C4-2B (cell line): ENCODE results near the gene CRTC1.

Experiments used
- ZFX ChIP-seq: fragments of 450-650 bp; IDR thresholded peaks from 2 replicates; pipeline ENCODE4 v1.6.1; 2017
- TF ChIP-seq, protein P1 (sequence below): fragments of 450-650 bp; conservative IDR thresholded peaks from 2 replicates; pipeline ENCODE4 v1.5.1; 2017; ENCODE audit warnings: mild to moderate bottlenecking

DNA sequence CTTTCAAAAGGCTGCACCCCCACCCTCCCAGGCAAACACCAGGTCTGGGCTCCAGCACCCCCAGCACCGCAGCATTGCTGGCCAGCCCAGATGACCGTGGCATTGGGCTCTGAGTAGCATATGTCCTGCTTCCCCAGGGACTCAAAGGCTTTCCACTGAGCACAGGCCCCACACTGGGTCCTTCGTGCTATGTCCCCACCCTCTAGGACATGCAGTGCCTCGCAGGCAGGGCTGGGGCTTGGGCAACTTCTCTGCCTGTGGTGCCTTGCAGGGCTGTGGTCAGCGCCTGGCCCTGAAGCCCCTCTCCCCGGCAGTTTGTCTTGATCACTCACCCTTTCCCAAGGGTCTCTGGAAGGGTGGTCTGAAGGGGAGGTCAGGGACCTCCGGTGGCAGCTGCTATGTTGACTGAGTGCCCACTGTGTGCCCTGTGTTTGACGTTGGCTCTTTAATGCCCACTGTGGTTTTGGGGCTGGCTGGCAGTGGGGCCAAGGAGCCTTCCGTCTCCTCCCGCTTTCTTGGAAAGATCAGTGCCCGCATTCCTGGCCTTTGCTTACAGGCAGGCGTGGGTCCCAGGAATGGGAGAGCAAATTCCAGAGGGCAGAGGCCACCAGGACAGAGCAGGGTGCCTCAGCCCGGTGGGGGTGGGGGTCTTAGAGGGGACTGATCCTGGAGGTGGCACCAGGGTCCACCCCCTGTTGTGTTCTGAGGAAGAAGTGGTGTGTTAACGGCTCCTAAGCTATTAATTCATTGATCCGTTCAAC, 20.3 kb upstream of the CRTC1 start:
- TF ChIP-seq, protein P1, sequence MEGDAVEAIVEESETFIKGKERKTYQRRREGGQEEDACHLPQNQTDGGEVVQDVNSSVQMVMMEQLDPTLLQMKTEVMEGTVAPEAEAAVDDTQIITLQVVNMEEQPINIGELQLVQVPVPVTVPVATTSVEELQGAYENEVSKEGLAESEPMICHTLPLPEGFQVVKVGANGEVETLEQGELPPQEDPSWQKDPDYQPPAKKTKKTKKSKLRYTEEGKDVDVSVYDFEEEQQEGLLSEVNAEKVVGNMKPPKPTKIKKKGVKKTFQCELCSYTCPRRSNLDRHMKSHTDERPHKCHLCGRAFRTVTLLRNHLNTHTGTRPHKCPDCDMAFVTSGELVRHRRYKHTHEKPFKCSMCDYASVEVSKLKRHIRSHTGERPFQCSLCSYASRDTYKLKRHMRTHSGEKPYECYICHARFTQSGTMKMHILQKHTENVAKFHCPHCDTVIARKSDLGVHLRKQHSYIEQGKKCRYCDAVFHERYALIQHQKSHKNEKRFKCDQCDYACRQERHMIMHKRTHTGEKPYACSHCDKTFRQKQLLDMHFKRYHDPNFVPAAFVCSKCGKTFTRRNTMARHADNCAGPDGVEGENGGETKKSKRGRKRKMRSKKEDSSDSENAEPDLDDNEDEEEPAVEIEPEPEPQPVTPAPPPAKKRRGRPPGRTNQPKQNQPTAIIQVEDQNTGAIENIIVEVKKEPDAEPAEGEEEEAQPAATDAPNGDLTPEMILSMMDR: no peak
- no peak for TF ChIP-seq ZFX
